ENCODE results near the gene PARD3B.
"Not testable (repeated sequence)": the region's sequence is repeated elsewhere in the genome, so short reads cannot be mapped to it uniquely, and the experiment has no call there.

Gene PARD3B

DNA sequence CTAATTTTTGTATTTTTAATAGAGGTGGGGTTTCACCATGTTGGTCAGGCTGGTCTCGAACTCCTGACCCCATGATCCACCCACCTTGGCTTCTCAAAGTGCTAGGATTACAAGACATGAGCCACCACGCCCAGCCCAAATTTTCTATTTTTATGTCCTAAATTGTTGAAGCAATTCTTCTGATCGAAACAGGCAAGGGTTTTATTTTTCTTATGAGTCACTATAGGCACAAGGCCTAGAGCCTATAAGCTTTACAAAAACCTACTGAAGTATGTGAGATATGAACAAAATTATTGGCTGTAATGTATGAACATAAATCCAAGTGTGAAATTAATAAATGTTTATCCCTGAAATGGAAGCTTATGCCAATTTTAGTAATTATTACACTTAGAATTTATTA, 672.8 kb downstream of the PARD3B start:
- Histone ChIP-seq H3K27ac (ENCODE audit: low read depth, low read length) (no peak overlapping the region), H3F3A (ENCODE audit: insufficient read depth) (no peaks in the 10 kb centered on the region), H3K4me3 (ENCODE audit: insufficient read depth, low read length, poor library complexity, severe bottlenecking) (no peak overlapping the region), H4K20me1 (ENCODE audit: low read depth, low read length) (no peaks in the 10 kb centered on the region), H3K4me2 (ENCODE audit: low read depth, low read length, poor library complexity, severe bottlenecking) (no peak overlapping the region), H3K9ac (ENCODE audit: low read length) (no peak overlapping the region), H2AFZ (ENCODE audit: low read depth, low read length, severe bottlenecking) (no peak overlapping the region), H3K9me3 (ENCODE audit: insufficient read depth, low read length) (no peaks in the 10 kb centered on the region), H3K27me3 (ENCODE audit: low read length) (no peaks in the 10 kb centered on the region), H3K79me2 (ENCODE audit: insufficient read depth, low read length) (no peaks in the 10 kb centered on the region), H3K9me2 (replicated peaks; ENCODE audit: insufficient read depth, low read length) (no peaks in the 10 kb centered on the region), H3K36me3 (ENCODE audit: low read length) (no peaks in the 10 kb centered on the region)
- TF ChIP-seq, protein P1, sequence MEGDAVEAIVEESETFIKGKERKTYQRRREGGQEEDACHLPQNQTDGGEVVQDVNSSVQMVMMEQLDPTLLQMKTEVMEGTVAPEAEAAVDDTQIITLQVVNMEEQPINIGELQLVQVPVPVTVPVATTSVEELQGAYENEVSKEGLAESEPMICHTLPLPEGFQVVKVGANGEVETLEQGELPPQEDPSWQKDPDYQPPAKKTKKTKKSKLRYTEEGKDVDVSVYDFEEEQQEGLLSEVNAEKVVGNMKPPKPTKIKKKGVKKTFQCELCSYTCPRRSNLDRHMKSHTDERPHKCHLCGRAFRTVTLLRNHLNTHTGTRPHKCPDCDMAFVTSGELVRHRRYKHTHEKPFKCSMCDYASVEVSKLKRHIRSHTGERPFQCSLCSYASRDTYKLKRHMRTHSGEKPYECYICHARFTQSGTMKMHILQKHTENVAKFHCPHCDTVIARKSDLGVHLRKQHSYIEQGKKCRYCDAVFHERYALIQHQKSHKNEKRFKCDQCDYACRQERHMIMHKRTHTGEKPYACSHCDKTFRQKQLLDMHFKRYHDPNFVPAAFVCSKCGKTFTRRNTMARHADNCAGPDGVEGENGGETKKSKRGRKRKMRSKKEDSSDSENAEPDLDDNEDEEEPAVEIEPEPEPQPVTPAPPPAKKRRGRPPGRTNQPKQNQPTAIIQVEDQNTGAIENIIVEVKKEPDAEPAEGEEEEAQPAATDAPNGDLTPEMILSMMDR (IDR thresholded peaks at IDR 0.05; ENCODE audit: insufficient read depth, low read length, poor library complexity, severe bottlenecking), result no peak
- TF ChIP-seq EZH2phosphoT487 (conservative IDR thresholded peaks at IDR 0.05; ENCODE audit: low read length), result no peak

DNA sequence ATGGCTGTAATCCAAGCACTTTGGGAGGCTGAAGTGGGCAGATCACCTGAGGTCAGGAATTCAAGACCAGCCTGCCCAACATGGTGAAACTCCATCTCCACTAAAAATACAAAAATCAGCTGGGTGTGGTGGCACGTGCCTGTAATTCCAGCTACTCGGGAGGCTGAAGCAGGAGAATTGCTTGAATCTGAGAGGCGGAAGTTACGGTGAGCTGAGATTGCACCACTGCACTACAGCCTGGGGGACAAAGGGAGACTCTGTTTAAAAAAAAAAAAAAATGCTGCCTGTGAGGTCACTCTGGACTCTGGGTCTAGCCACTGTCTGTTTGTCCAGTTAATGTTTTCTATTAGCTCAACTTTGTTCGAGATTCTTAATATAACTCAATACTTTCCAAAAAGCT, 673.5 kb downstream of the PARD3B start:
- H3K36me3 ChIP-seq (ENCODE audit: low read length); H3F3A ChIP-seq (ENCODE audit: insufficient read depth); H3K27me3 ChIP-seq (ENCODE audit: low read length); H4K20me1 ChIP-seq (ENCODE audit: low read depth, low read length); H3K4me3 ChIP-seq (ENCODE audit: insufficient read depth, low read length, poor library complexity, severe bottlenecking); H3K27ac ChIP-seq (ENCODE audit: low read depth, low read length); H3K9me3 ChIP-seq (ENCODE audit: insufficient read depth, low read length); H2AFZ ChIP-seq (ENCODE audit: low read depth, low read length, severe bottlenecking); H3K4me2 ChIP-seq (ENCODE audit: low read depth, low read length, poor library complexity, severe bottlenecking); H3K9ac ChIP-seq (ENCODE audit: low read length); H3K9me2 ChIP-seq (replicated peaks; ENCODE audit: insufficient read depth, low read length); H3K79me2 ChIP-seq (ENCODE audit: insufficient read depth, low read length): not testable (repeated sequence)

DNA sequence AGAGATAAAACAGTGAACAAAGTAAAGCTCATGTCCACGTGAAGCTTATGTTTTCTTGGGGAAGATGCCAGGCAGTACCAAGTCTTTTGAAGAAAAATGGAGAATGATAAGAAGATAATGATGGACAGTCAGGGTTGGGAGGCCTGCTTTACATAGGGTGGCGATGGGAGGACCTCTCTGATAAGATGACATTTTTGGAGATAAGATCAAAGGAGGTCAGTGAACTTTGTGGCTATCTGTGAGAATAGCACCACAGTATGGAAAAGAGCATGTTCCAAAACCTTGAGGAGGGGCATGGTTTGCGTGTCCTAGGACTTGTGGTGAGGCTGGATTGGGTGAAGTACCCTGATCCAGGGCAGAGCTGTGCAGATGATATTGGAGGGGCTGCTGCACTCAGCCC, 675.3 kb downstream of the PARD3B start:
- TF ChIP-seq, protein P1 (IDR thresholded peaks at IDR 0.05; ENCODE audit: insufficient read depth, low read length, poor library complexity, severe bottlenecking), result no peak
- TF ChIP-seq EZH2phosphoT487 (conservative IDR thresholded peaks at IDR 0.05; ENCODE audit: low read length), result no peak
- Histone ChIP-seq H3K36me3 (ENCODE audit: low read length) (no peaks in the 10 kb centered on the region), H3K9ac (ENCODE audit: low read length) (no peak overlapping the region), H3F3A (ENCODE audit: insufficient read depth) (no peaks in the 10 kb centered on the region), H3K79me2 (ENCODE audit: insufficient read depth, low read length) (no peaks in the 10 kb centered on the region), H2AFZ (ENCODE audit: low read depth, low read length, severe bottlenecking) (no peak overlapping the region), H4K20me1 (ENCODE audit: low read depth, low read length) (no peaks in the 10 kb centered on the region), H3K9me3 (ENCODE audit: insufficient read depth, low read length) (no peaks in the 10 kb centered on the region), H3K4me3 (ENCODE audit: insufficient read depth, low read length, poor library complexity, severe bottlenecking) (no peak overlapping the region), H3K27me3 (ENCODE audit: low read length) (no peaks in the 10 kb centered on the region), H3K4me2 (ENCODE audit: low read depth, low read length, poor library complexity, severe bottlenecking) (no peak overlapping the region), H3K9me2 (replicated peaks; ENCODE audit: insufficient read depth, low read length) (no peaks in the 10 kb centered on the region), H3K27ac (ENCODE audit: low read depth, low read length) (no peak overlapping the region)

DNA sequence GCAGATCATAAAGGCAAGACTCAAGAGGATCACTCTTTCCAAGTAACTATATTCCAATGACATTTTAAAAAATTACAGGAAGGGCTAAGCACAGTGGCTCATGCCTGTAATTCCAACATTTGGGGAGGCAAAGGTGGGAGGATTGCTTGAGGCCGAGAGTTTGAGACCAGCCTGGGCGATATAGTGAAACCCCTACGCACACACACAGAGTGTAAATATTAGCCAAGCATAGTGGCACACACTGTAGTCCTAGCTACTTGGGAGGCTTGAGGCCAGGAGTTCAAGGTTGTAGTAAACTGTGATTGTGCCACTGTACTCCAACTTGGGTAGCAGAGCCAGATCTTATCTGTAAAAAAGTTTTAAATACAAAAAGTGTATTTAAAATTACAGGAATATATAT, 686.8 kb downstream of the PARD3B start:
- Histone ChIP-seq H3K27me3 (ENCODE audit: low read length) (no peaks in the 10 kb centered on the region), H3F3A (ENCODE audit: insufficient read depth) (no peaks in the 10 kb centered on the region), H3K36me3 (ENCODE audit: low read length) (no peaks in the 10 kb centered on the region), H3K9me3 (ENCODE audit: insufficient read depth, low read length) (no peaks in the 10 kb centered on the region), H4K20me1 (ENCODE audit: low read depth, low read length) (no peaks in the 10 kb centered on the region), H3K4me3 (ENCODE audit: insufficient read depth, low read length, poor library complexity, severe bottlenecking) (no peak overlapping the region), H3K4me2 (ENCODE audit: low read depth, low read length, poor library complexity, severe bottlenecking) (no peak overlapping the region), H2AFZ (ENCODE audit: low read depth, low read length, severe bottlenecking) (no peak overlapping the region), H3K9me2 (replicated peaks; ENCODE audit: insufficient read depth, low read length) (no peaks in the 10 kb centered on the region), H3K9ac (ENCODE audit: low read length) (no peak overlapping the region), H3K79me2 (ENCODE audit: insufficient read depth, low read length) (no peaks in the 10 kb centered on the region), H3K27ac (ENCODE audit: low read depth, low read length) (no peak overlapping the region)
- TF ChIP-seq, protein P1 (IDR thresholded peaks at IDR 0.05; ENCODE audit: insufficient read depth, low read length, poor library complexity, severe bottlenecking), result no peak
- no peak for TF ChIP-seq EZH2phosphoT487 (conservative IDR thresholded peaks at IDR 0.05; ENCODE audit: low read length)

Measured in SU-DHL-6 (cell line).